Measurements from ENCODE around the gene DLL3.

GRCh38 chr19:39506944-39507714, 8.4 kb downstream of the DLL3 start:
- no peak for TF ChIP-seq EZH2phosphoT487 (IDR thresholded peaks at IDR 0.05; ENCODE audit: low read depth, severe bottlenecking, unreplicated experiment)
- no peak for TF ChIP-seq CTCF (IDR thresholded peaks at IDR 0.05; ENCODE audit: poor library complexity)
- no peak for TF ChIP-seq EZH2 (IDR thresholded peaks at IDR 0.05; ENCODE audit: borderline replicate concordance)

All from hepatocyte (in vitro differentiated cells).